H1 (cell line): ENCODE results near the gene KMT5C. TPM values are rescaled to one million over a fixed set of nuclear protein-coding genes. Genes with fewer than 3 reads are reported as not detected.

Experiments
- CHD2 ChIP-seq: IDR thresholded peaks from 2 replicates; pipeline ENCODE4 v1.6.1; 2012; ENCODE audit warnings: low read length, improper control_type of control experiment
- HDAC6 ChIP-seq: IDR thresholded peaks from one replicate; pipeline ENCODE4 v1.7.1; 2012; ENCODE audit warnings: low read depth, mild to moderate bottlenecking, inconsistent platforms, low read length, moderate library complexity
- KDM5A ChIP-seq: fragments of 200-600 bp; IDR thresholded peaks from 2 replicates; pipeline ENCODE4 v1.7.1; 2012; ENCODE audit warnings: mild to moderate bottlenecking, low read length, inconsistent platforms, mixed read lengths
- SIX5 ChIP-seq: IDR thresholded peaks from 2 replicates; pipeline ENCODE4 v1.6.1; 2011; ENCODE audit warnings: mild to moderate bottlenecking, low read depth, low read length
- ZNF274 ChIP-seq: IDR thresholded peaks from 2 replicates; pipeline ENCODE4 v1.7.0; 2012; ENCODE audit warnings: low read length, borderline replicate concordance; ENCODE audit errors: extremely low read depth
- polyA plus RNA-seq, 7 experiments: library from polyadenylated mRNA; depleted of rRNA in 3 of 7; stranded (reverse) in 5 of 7; unstranded in 2 of 7; fragments of >200 nt in 5 of 7; fragments of 200-250 nt in 2 of 7; gene quantifications; 1 replicate in 5 of 7; 2 replicates in 1 of 7; 4 replicates in 1 of 7; pipeline versions ENCODE4 v1.2.1 to v1.2.3, GENCODE V29; 2011 to 2013; ENCODE audit warnings: missing spikeins in 2 of 7, mixed read lengths in 2 of 7
- total RNA-seq: library from RNA; stranded (reverse); fragmentation: NEBNext Ultra II Directional; extraction: Animal tissue kit (Norgen Biotek cat#: 25700); gene quantifications from 2 replicates; pipeline ENCODE4 v1.2.1, GENCODE V29; 2021
- TF ChIP-seq, protein P1 (sequence below): fragments of 300-600 bp; sonication (generic); IDR thresholded peaks from 2 replicates; pipeline ENCODE4 v1.7.1; 2012; ENCODE audit warnings: low read length, moderate library complexity, mild to moderate bottlenecking, inconsistent platforms; ENCODE audit not compliant: insufficient replicate concordance
- TF ChIP-seq, protein P2 (sequence below): IDR thresholded peaks from 2 replicates; pipeline ENCODE4 v1.6.1; 2011; ENCODE audit warnings: low read length, improper control_type of control experiment

KMT5C gene
- total and polyA plus RNA-seq, 2 of the 8 experiments (the other 6 are each of a cell fraction or from before 2014, with no cell fraction given), result 24.9 to 31.5 TPM

DNA sequence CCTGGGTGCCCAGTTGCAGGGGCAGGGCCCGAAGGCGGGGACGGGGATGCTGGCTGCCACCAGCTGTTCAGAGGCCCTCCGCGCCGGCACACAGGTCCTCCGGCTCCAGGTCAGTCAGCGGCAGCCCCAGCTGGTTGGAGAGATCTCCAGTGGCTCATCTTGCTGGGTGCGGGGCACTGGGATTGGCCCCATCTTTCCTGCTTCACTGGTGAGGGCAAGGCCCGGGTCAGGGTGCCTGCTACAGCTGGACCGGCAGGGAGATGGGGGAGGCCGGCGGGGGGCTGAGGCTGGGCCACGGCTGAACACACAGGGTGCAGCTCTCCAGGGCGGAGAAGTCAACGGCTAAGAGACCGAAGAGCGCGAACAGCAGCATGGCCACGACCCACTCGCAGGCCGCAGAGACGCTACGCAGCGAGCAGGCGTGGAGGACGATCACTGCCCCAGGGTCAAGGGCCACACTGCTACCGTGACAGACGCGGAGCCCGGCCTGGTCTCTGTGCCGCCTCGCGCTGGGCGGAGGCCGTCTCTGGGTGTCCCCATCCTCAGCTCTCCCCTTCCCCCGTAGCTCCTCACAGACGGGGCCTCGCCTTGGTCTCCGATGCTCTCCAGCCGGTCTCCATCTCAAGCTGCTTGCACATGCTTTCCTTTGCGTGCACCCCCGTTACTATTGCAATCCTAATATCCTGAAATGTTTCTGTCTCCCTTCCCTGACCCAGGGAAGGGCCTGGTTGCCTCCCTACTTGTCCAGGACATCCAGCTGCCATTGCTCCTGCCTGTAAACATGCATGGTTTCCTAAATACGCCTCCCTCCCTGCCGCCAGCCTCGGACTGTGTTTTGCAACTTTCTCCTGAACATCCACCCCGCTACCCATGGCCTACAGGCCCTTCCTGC, 26.8 kb upstream of the KMT5C start (continued):
- TF ChIP-seq HDAC6, result no peak
- TF ChIP-seq, protein P1, sequence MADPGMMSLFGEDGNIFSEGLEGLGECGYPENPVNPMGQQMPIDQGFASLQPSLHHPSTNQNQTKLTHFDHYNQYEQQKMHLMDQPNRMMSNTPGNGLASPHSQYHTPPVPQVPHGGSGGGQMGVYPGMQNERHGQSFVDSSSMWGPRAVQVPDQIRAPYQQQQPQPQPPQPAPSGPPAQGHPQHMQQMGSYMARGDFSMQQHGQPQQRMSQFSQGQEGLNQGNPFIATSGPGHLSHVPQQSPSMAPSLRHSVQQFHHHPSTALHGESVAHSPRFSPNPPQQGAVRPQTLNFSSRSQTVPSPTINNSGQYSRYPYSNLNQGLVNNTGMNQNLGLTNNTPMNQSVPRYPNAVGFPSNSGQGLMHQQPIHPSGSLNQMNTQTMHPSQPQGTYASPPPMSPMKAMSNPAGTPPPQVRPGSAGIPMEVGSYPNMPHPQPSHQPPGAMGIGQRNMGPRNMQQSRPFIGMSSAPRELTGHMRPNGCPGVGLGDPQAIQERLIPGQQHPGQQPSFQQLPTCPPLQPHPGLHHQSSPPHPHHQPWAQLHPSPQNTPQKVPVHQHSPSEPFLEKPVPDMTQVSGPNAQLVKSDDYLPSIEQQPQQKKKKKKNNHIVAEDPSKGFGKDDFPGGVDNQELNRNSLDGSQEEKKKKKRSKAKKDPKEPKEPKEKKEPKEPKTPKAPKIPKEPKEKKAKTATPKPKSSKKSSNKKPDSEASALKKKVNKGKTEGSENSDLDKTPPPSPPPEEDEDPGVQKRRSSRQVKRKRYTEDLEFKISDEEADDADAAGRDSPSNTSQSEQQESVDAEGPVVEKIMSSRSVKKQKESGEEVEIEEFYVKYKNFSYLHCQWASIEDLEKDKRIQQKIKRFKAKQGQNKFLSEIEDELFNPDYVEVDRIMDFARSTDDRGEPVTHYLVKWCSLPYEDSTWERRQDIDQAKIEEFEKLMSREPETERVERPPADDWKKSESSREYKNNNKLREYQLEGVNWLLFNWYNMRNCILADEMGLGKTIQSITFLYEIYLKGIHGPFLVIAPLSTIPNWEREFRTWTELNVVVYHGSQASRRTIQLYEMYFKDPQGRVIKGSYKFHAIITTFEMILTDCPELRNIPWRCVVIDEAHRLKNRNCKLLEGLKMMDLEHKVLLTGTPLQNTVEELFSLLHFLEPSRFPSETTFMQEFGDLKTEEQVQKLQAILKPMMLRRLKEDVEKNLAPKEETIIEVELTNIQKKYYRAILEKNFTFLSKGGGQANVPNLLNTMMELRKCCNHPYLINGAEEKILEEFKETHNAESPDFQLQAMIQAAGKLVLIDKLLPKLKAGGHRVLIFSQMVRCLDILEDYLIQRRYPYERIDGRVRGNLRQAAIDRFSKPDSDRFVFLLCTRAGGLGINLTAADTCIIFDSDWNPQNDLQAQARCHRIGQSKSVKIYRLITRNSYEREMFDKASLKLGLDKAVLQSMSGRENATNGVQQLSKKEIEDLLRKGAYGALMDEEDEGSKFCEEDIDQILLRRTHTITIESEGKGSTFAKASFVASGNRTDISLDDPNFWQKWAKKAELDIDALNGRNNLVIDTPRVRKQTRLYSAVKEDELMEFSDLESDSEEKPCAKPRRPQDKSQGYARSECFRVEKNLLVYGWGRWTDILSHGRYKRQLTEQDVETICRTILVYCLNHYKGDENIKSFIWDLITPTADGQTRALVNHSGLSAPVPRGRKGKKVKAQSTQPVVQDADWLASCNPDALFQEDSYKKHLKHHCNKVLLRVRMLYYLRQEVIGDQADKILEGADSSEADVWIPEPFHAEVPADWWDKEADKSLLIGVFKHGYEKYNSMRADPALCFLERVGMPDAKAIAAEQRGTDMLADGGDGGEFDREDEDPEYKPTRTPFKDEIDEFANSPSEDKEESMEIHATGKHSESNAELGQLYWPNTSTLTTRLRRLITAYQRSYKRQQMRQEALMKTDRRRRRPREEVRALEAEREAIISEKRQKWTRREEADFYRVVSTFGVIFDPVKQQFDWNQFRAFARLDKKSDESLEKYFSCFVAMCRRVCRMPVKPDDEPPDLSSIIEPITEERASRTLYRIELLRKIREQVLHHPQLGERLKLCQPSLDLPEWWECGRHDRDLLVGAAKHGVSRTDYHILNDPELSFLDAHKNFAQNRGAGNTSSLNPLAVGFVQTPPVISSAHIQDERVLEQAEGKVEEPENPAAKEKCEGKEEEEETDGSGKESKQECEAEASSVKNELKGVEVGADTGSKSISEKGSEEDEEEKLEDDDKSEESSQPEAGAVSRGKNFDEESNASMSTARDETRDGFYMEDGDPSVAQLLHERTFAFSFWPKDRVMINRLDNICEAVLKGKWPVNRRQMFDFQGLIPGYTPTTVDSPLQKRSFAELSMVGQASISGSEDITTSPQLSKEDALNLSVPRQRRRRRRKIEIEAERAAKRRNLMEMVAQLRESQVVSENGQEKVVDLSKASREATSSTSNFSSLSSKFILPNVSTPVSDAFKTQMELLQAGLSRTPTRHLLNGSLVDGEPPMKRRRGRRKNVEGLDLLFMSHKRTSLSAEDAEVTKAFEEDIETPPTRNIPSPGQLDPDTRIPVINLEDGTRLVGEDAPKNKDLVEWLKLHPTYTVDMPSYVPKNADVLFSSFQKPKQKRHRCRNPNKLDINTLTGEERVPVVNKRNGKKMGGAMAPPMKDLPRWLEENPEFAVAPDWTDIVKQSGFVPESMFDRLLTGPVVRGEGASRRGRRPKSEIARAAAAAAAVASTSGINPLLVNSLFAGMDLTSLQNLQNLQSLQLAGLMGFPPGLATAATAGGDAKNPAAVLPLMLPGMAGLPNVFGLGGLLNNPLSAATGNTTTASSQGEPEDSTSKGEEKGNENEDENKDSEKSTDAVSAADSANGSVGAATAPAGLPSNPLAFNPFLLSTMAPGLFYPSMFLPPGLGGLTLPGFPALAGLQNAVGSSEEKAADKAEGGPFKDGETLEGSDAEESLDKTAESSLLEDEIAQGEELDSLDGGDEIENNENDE, result no peak
- no peak for TF ChIP-seq KDM5A
- TF ChIP-seq, protein P2, sequence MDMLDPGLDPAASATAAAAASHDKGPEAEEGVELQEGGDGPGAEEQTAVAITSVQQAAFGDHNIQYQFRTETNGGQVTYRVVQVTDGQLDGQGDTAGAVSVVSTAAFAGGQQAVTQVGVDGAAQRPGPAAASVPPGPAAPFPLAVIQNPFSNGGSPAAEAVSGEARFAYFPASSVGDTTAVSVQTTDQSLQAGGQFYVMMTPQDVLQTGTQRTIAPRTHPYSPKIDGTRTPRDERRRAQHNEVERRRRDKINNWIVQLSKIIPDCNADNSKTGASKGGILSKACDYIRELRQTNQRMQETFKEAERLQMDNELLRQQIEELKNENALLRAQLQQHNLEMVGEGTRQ, result no peak
- TF ChIP-seq SIX5, result no peak
- no peak for TF ChIP-seq ZNF274
- no peak for TF ChIP-seq CHD2
